Activated CD4-positive, CD25-positive, alpha-beta regulatory T cell treated with anti-CD3 and anti-CD28 coated beads, Interleukin-2, amount 50 U/mL, for 16 hours (primary cell): ENCODE data around the gene MLLT3.

Experiments
- DNase-seq: peaks from one replicate; pipeline ENCODE4 v3.0.0-alpha.2; 2020; ENCODE audit warnings: low read depth, low spot score

Gene MLLT3

GRCh38 chr9:20382460-20383071, 239.7 kb downstream of the MLLT3 start:
- DNase-seq = no peak

- DNase-seq = no peak
Observed at GRCh38 chr9:20380546-20380945, 241.8 kb downstream of the MLLT3 start.

GRCh38 chr9:20379804-20380225, 242.5 kb downstream of the MLLT3 start:
- DNase-seq = no peak

DNA sequence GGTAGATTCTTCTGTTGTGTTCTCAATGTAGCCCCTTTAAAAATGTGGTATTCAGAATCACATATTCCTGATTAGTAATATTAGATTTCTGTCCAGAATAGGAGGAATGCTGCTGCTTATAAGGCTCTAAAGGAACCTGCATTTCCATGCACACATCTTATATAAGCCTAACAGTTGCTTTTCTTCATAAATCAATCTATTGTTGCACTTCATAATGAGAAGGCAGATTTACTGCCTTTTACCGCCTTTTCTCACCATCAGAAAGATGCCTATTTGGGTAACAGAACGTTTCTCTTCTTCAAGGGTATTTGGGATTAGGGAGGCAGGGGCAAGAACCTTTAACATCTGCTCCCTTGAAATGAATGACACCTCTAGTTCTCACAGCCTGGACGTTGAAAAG, 243.4 kb downstream of the MLLT3 start:
- DNase-seq = no peak

- no peak for DNase-seq
Observed at GRCh38 chr9:20377790-20378189, 244.5 kb downstream of the MLLT3 start.

DNA sequence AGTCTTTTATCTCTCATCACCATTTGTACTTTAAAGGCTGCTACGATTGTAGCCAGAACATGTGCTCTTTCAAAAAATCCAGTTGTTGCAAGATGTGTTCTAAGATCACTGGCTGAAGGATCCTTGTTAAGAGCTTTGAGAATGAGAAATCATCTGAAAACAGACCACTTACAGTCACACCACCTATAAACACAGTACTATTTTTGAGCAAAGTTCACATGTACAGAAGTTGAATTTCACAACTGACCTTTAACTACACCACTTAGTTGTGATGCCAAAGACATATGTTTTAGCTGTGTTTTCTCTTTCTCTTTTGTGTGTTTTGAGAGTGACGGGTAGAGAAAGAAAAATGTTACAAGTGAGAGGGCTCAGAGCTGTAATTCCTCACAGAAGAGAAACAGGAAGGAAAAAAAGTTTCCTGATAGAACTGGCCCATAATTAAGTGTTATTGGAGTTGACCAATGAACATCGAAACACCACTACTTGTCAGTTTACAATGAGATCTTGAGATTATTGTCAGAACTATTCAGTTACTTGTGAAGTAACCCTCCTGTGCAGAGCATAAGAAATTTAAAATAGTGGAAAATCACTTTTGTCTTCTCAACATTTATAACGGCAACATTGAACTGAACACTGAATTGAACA, 245.4 kb downstream of the MLLT3 start:
- no peak for DNase-seq

- DNase-seq = no peak
Observed at GRCh38 chr9:20376042-20376441, 246.3 kb downstream of the MLLT3 start.

DNA sequence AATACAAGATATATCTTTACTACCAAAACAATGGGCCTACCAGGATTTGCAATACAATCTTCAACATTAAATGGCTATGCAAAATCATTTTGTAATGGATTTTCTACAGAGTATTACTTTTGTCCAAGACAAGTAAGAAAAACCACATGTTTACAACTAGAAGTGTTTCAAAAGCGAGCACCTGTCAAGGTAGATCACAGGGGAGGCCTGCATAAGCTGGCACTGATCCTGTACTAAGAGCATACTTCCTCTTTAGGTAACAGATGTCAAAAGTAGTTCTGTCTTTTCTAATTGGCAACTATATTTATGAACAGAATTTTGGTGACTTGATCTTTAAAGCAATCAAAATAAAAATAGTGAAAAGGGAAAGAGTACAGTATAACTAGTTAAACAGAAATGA, 249.0 kb downstream of the MLLT3 start:
- no peak for DNase-seq

GRCh38 chr9:20369391-20369790, 252.9 kb downstream of the MLLT3 start:
- DNase-seq = no peak

DNA sequence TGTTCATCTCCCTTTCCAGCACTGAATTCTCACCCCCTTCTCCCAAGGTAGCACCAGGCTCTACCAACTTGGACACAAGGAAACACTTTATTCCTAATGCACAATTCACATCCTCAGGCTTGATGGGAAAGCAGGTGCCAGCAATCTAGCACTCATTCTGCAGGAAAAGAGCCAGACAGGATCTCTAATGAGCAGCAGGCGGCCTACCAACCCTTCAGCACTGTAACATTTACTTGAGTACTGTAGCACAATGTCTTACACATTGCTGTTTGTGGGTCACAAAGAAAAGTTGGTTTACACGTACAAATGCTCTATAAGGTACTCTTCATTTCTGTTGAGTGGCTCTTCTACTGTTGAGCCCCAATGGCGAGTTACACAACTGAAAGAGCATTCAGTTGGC, 254.4 kb downstream of the MLLT3 start:
- no peak for DNase-seq

- no peak for DNase-seq
Observed at GRCh38 chr9:20364959-20365358, 257.3 kb downstream of the MLLT3 start.

DNA sequence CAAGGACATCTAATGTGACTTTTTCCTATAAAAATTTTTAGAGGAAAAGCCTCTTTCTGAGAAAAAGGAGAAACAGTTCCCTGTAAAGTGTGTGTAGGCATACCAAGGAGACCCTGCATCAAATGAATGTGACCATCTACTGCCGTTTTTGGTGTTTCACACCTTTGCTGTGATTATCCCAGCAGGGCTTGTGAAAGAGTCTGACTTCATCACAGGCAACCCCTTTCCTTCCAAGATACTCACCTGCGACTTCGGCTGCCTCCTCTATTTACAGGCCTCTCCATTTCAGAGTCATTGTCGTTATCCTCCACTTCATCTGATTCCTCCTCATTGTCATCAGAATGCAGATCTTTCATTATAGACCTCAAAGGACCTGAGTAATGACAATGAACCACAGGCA, 259.1 kb downstream of the MLLT3 start:
- no peak for DNase-seq

DNA sequence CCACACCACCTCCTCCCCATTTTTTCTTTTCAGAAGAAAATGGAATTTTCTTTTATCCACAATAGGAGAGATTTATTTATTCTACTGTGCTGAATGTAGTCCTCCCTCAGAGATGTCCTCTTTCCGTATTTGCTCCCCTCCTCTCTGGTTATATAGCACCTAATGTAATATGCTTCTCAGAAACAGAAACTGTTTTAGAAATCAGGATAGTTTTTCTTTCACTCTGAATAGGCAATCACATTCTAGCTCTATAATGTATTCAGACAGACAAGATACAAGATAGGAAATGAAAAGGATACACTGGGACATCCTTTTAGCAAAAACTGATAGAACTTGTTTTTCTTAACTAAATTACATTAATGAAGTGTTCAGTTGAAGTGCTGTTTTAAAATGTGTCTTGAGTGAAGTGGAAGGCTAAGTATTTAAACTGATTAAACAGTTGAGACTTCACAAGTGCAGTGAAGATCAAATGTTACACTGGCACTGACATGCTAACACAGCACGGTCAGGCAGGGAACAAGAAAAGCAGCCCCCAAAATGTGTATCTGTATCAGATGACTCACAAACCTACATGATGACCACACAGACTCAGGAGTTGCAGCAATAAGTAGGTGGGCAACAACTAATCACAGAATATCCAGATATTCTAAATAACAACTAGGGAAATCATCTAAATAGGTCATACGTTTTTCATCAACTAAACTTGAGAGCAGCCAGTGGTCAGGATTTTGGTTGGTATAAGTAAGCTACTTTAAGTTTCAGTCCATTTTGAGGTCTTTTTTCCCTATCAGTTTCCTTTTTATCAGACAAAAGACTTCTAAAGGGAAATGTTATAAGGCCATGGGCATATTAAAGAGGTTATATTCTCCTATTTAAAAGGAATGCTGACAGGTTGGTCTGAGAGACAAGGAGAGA, 260.4 kb downstream of the MLLT3 start:
- no peak for DNase-seq

GRCh38 chr9:20361229-20361628, 261.1 kb downstream of the MLLT3 start:
- no peak for DNase-seq

GRCh38 chr9:20358207-20358606, 264.1 kb downstream of the MLLT3 start:
- DNase-seq = no peak

- no peak for DNase-seq
Observed at GRCh38 chr9:20357037-20357432, 265.3 kb downstream of the MLLT3 start.

- DNase-seq = no peak
Observed at GRCh38 chr9:20356403-20357036, 265.8 kb downstream of the MLLT3 start.

GRCh38 chr9:20355022-20355421, 267.3 kb downstream of the MLLT3 start:
- no peak for DNase-seq

GRCh38 chr9:20353931-20354652, 268.2 kb downstream of the MLLT3 start:
- no peak for DNase-seq

DNA sequence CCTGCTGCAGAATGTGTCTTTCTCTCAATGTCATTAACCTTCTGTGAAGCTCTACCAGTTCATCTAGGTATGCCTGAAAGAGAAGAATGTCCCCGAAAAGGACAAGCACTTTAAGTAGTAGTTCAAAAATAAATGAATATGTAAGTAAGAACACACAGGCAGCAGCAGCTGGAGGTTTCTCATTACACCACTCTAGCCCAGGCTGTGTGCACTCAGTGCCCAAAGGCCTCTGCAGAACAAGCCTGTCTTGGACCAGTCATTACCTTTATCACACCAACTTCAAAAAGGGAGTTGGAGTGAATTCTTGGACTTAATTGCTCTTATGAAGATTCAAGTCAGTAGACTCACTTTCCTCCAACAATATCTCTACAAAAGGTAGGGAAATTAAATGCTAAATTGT, 268.8 kb downstream of the MLLT3 start:
- no peak for DNase-seq

GRCh38 chr9:20352591-20352990, 269.7 kb downstream of the MLLT3 start:
- no peak for DNase-seq

- DNase-seq = no peak
Observed at GRCh38 chr9:20351715-20352114, 270.6 kb downstream of the MLLT3 start.
